B cell (primary cell): ENCODE data around the gene VPS25. TPM values are rescaled to one million over a fixed set of nuclear protein-coding genes. Genes with fewer than 3 reads are reported as not detected.

Experiments
- ATAC-seq: fragments of 200-7000 bp; cut with Tn5 transposase; one replicate; pipeline ENCODE4 v1.10.0; 2021; ENCODE audit warnings: low read depth, mild to moderate bottlenecking, moderate number of reproducible peaks, moderate library complexity
- CTCF ChIA-PET: fragments of 350-600 bp; sonication (Branson Sonifier 250); formaldehyde crosslinking; loops from one replicate; lab custom pipeline; 2021; ENCODE audit warnings: antibody characterized with exemption, inconsistent platforms; lab: Charles Lee
- POLR2A ChIA-PET: fragments of 350-600 bp; sonication (Branson Sonifier 250); formaldehyde crosslinking; loops from one replicate; lab custom pipeline; 2021; ENCODE audit warnings: antibody characterized with exemption; lab: Charles Lee
- DNase-seq: peaks from one replicate; pipeline ENCODE4 v3.0.0; 2013
- H2AFZ ChIP-seq: 2 replicates; pipeline ENCODE4 v1.6.1; 2012; ENCODE audit warnings: mild to moderate bottlenecking, low read depth, low read length; ENCODE audit not compliant: insufficient read depth, poor library complexity, severe bottlenecking
- H3K27ac ChIP-seq, 2 donors: 1 replicate in 1 of 2; 2 replicates in 1 of 2; pipeline ENCODE4 v1.5.1; 2012 to 2013; ENCODE audit warnings: low read length in 2 of 2, mild to moderate bottlenecking in 2 of 2, moderate library complexity in 1 of 2
- H3K27me3 ChIP-seq, 4 experiments: fragments of 200-600 bp in 1 of 4; sonication (generic) in 1 of 4; replicated peaks in 1 of 4; 1 replicate in 2 of 4; 2 replicates in 2 of 4; pipeline versions ENCODE4 v1.6.1 to v1.7.0; 2013 to 2016; ENCODE audit warnings: low read length in 3 of 4, mild to moderate bottlenecking in 2 of 4, mixed read lengths in 1 of 4, moderate library complexity in 1 of 4; ENCODE audit not compliant: insufficient read depth in 4 of 4, control insufficient read depth in 3 of 4; ENCODE audit errors: control extremely low read depth in 1 of 4
- H3K36me3 ChIP-seq, 2 experiments: replicated peaks in 1 of 2; 1 replicate in 1 of 2; 2 replicates in 1 of 2; pipeline versions ENCODE4 v1.6.1 to v1.7.1; 2013; ENCODE audit warnings: low read length in 1 of 2; ENCODE audit not compliant: insufficient read depth in 2 of 2, control insufficient read depth in 1 of 2; ENCODE audit errors: control extremely low read depth in 1 of 2, extremely low read depth in 1 of 2
- H3K4me1 ChIP-seq, 2 donors: fragments of 200-600 bp in 1 of 2; sonication (generic) in 1 of 2; 1 replicate in 1 of 2; 2 replicates in 1 of 2; pipeline versions ENCODE4 v1.5.1 to v1.6.1; 2013 to 2017; ENCODE audit warnings: low read length in 2 of 2; ENCODE audit not compliant: control insufficient read depth in 2 of 2, insufficient read depth in 2 of 2
- H3K4me2 ChIP-seq: replicated peaks from 2 replicates; pipeline ENCODE3; 2012; ENCODE audit warnings: mild to moderate bottlenecking, low read depth, low read length; ENCODE audit not compliant: poor library complexity, severe bottlenecking
- H3K4me3 ChIP-seq, 5 experiments: fragments of 200-600 bp in 1 of 5; sonication (generic) in 1 of 5; 1 replicate in 3 of 5; 2 replicates in 2 of 5; pipeline versions ENCODE4 v1.5.1 to v1.7.0; 2011 to 2016; ENCODE audit warnings: low read length in 4 of 5, mild to moderate bottlenecking in 4 of 5, low read depth in 2 of 5, control low read depth in 1 of 5, moderate library complexity in 1 of 5; ENCODE audit not compliant: insufficient read depth in 1 of 5; ENCODE audit errors: control extremely low read depth in 1 of 5, extremely low read depth in 1 of 5
- H3K79me2 ChIP-seq: fragments of 200-600 bp; sonication (generic); one replicate; pipeline ENCODE4 v1.6.0; 2016; ENCODE audit warnings: low read length; ENCODE audit not compliant: control insufficient read depth, insufficient read depth
- H3K9ac ChIP-seq: fragments of 200-600 bp; sonication (generic); 2 replicates; pipeline ENCODE4 v1.6.1; 2017; ENCODE audit warnings: mild to moderate bottlenecking, low read length, moderate library complexity
- H3K9me3 ChIP-seq, 3 donors: one replicate each; pipeline versions ENCODE4 v1.6.1 to v1.7.1; 2013; ENCODE audit warnings: low read length in 2 of 3; ENCODE audit not compliant: control insufficient read depth in 2 of 3, insufficient read depth in 1 of 3; ENCODE audit errors: control extremely low read depth in 1 of 3
- H4K20me1 ChIP-seq: 2 replicates; pipeline ENCODE4 v1.6.0; 2012; ENCODE audit warnings: mild to moderate bottlenecking, low read length; ENCODE audit not compliant: insufficient read depth, control insufficient read depth, poor library complexity, severe bottlenecking
- H3K27ac Mint-ChIP-seq: one replicate; pipeline ENCODE4 v1.8.0; 2021; ENCODE audit warnings: mixed read lengths
- H3K27me3 Mint-ChIP-seq: one replicate; pipeline ENCODE4 v1.8.0; 2021; ENCODE audit warnings: mixed read lengths
- H3K4me1 Mint-ChIP-seq: one replicate; pipeline ENCODE4 v1.8.0; 2021; ENCODE audit warnings: mixed read lengths
- H3K4me3 Mint-ChIP-seq: one replicate; pipeline ENCODE4 v1.8.0; 2021; ENCODE audit warnings: mixed read lengths
- H3K9me3 Mint-ChIP-seq: one replicate; pipeline ENCODE4 v1.8.0; 2022; ENCODE audit warnings: mixed read lengths; ENCODE audit not compliant: insufficient read depth
- CTCF ChIP-seq: fragments of 200-600 bp; IDR thresholded peaks from one replicate; pipeline ENCODE4 v1.8.0; 2022; ENCODE audit warnings: antibody characterized with exemption, mild to moderate bottlenecking
- EZH2 ChIP-seq: IDR thresholded peaks from 2 replicates; pipeline ENCODE4 v1.6.1; 2012; ENCODE audit warnings: borderline replicate concordance, low read depth, mild to moderate bottlenecking, moderate library complexity, low read length; ENCODE audit not compliant: insufficient read depth, poor library complexity, severe bottlenecking
- WGBS: methylation state at CpG from one replicate; pipeline ENCODE4 v1.1.5; 2013; ENCODE audit warnings: missing lambda C conversion rate; ENCODE audit not compliant: insufficient coverage; 5-methylcytosine and 5-hydroxymethylcytosine counted together
- intact Hi-C: fragments of 100-400 bp; cut with micrococcal nuclease; formaldehyde crosslinking; loops from one replicate; pipeline ENCODE4 v1.10.0; 2022
- polyA plus RNA-seq: library from polyadenylated mRNA; depleted of rRNA; stranded (reverse); fragments of >200 nt; gene quantifications from 2 replicates; pipeline ENCODE4 v1.2.3, GENCODE V29; 2012
- total RNA-seq, 2 donors: library from RNA; stranded (reverse); fragments of 120-200 nt in 1 of 2; gene quantifications; 1 replicate in 1 of 2; 2 replicates in 1 of 2; pipeline versions ENCODE4 v1.2.3 to v1.2.4, GENCODE V29; 2013 to 2022

The VPS25 gene
- total and polyA plus RNA-seq, 2 donors (not counting 1 experiment from before 2014, with no cell fraction given) = 38.7 to 40.5 TPM

GRCh38 chr17:42760652-42761581 lies 12.3 kb upstream of the VPS25 start, which contains the start of gene RAMP2:
TSS of gene RAMP2 (plus strand) at chr17:42761227. CDS start at chr17:42761262, 35 bp downstream.
- H4K20me1 ChIP-seq = no peaks in the 10 kb centered on the region
- no peaks in the 10 kb centered on the region for H3K36me3 ChIP-seq
- intact Hi-C loops = no loop called here
- H3K27me3 Mint-ChIP-seq = peaks cover 50% of the 10 kb centered on the region
- H3K27ac Mint-ChIP-seq = peak within 1 kb of the TSS; percentile 37
- H3K4me3 ChIP-seq = peak within 1 kb of the TSS in 4 of 5 experiments; percentile 13 to 54 (median 39)
- peak within 1 kb of the TSS; percentile 85 for H3K4me3 Mint-ChIP-seq
- POLR2A ChIA-PET = interaction anchor here (0.6 to 1.1 kb wide), 3 partner anchors 13 to 264 kb away, joined by 3 to 4 read pairs (median 3); partner anchors contain the start of gene VPS25
- H3K9ac ChIP-seq = peak within 1 kb of the TSS; percentile 56
- H3K79me2 ChIP-seq = no peaks in the 10 kb centered on the region
- TF ChIP-seq EZH2 = no peak
- TF ChIP-seq CTCF = no peak
- ATAC-seq = peak; percentile 32
- H3K9me3 Mint-ChIP-seq = no peaks in the 10 kb centered on the region
- peak; percentile 45 for DNase-seq
- WGBS = 4% methylated on average over 78 of the region's 92 CpGs
- peak within 1 kb of the TSS; percentile 64 for H2AFZ ChIP-seq
- H3K9me3 ChIP-seq = no peaks in the 10 kb centered on the region
- peaks cover 19 to 23% of the 10 kb centered on the region in 2 donors for H3K4me1 ChIP-seq
- CTCF ChIA-PET = interaction anchor here (0.6 to 4.8 kb wide), 14 partner anchors 9 to 870 kb away, joined by 3 to 60 read pairs (median 4); partner anchors contain the start of genes PSMC3IP and VPS25
- peak within 1 kb of the TSS; percentile 93 for H3K4me2 ChIP-seq
- H3K27ac ChIP-seq = no peak within 1 kb of the TSS
- H3K4me1 Mint-ChIP-seq = peaks cover 23% of the 10 kb centered on the region
- H3K27me3 ChIP-seq = peaks cover 0 to 48% (median 18%) of the 10 kb centered on the region in 4 experiments
